Esophagus squamous epithelium (tissue), 4 donors: ENCODE measurements around the gene LGALS8.

Experiments used
- CTCF ChIP-seq, 6 experiments: fragments of 450-650 bp in 4 of 6; fragments of 200-600 bp in 2 of 6; sonication (generic) in 2 of 6; IDR thresholded peaks; one replicate each; pipeline ENCODE4 v1.5.1; 2016 to 2019; ENCODE audit warnings: antibody characterized with exemption in 6 of 6, mild to moderate bottlenecking in 4 of 6, moderate library complexity in 4 of 6
- POLR2A ChIP-seq, 4 donors: fragments of 450-650 bp; IDR thresholded peaks; one replicate each; pipeline ENCODE4 v1.6.1; 2017; ENCODE audit warnings: antibody characterized with exemption in 4 of 4, mild to moderate bottlenecking in 4 of 4, moderate library complexity in 3 of 4

- TF ChIP-seq CTCF (IDR thresholded peaks at IDR 0.05) (no peak), POLR2A (IDR thresholded peaks at IDR 0.05) (no peak)
Measured at GRCh38 chr1:236541710-236542109, 17.9 kb downstream of the LGALS8 start.
